Endothelial cell of hepatic sinusoid (primary cell): ENCODE data around the gene LONP2.
"Not testable (repeated sequence)": the region's sequence is repeated elsewhere in the genome, so short reads cannot be mapped to it uniquely, and the experiment has no call there.

Experiments used
- in situ Hi-C: cut with HindIII; loops from 2 replicates; pipeline ENCODE4 v1.10.0; 2017; ENCODE audit warnings: low sequenced_read_pairs

The LONP2 gene

DNA sequence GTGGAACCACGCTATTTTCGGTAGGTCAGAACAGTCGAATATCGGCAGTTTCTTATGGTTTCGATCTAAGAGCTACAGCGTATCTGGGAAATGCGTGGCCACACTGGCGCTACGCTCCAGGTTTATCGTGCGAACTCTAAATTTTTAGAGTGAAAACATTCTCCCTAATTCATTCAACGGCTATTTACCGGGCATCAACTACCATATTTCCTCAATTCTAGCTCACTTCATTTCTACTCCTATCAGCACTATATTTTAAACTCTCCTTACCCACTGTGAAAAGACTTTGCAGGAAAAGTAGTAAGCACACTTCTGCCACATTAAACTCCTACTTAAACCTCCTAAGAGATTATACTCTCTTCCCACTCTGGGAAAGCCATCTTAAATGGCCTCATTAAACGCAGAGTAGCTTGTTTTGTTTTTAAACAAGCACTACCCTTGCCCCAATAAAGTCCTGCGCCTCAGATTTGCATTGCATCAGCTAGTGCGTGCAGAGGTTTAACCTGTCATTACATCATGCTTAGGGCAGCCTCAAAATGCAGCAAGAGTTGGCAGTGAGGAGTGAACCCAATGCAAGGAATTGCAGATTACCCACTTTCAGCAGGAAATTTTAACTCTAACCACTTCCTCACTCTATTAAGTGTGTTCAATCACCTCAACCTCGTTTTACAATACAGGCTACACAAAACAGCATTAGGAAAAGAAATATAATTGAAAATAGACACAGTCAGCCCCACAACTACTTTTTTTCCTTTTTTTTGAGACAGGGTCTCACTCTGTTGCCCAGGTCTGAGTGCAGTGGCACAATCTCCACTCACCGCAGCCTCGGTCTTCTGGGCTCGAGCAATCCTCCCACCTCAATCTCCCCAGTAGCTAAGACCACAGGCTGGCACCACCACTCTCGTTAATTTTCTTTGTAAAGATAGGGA is 122.3 kb downstream of the LONP2 start:
- in situ Hi-C loops = no loop called here

GRCh38 chr16:48367441-48368049 is 123.4 kb downstream of the LONP2 start:
- in situ Hi-C loops = no loop called here

- in situ Hi-C loops = no loop called here
Measured at GRCh38 chr16:48369765-48370164, 125.7 kb downstream of the LONP2 start.

DNA sequence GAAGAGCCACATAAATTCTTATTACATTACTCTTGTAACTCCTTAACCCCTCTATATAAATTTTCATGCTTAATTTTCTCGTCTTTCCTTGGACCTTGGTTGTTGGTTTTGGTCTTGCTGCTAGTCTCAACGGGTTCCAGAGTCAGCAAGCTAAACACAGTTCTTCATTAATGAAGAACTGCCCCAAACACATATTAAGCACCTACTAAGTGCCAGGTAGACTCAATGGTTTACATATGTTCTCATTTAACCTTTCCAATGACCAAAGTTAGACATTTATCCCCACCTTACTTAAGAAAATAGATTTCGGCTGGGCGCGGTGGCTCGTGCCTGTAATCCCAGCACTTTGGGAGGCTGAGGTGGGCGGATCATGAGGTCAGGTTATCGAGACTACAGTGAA is 126.1 kb downstream of the LONP2 start:
- in situ Hi-C loops = no loop called here

GRCh38 chr16:48370668-48371392 is 126.7 kb downstream of the LONP2 start:
- in situ Hi-C loops = not testable (repeated sequence)

DNA sequence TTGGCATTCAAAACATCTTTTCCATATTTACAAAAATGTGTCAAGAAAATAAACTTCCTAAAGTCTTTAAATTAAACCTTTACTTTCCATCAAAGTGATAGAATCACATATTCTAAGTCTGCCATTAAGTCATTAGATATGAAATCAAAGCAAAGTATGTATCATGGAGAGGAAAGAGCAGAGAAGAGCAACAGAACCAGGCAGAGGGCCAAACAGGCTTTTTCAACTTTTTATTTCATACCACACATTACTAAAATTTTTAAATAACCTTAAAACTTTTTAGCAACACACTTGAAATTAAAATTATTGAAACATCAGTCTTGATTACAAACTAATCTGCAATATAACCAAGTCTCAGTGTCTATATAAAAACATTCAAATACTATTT is 127.3 kb downstream of the LONP2 start:
- in situ Hi-C loops = no loop called here

- in situ Hi-C loops = no loop called here
Measured at GRCh38 chr16:48372744-48373143, 128.6 kb downstream of the LONP2 start.

- in situ Hi-C loops = no loop called here
Measured at GRCh38 chr16:48373258-48374029, 129.3 kb downstream of the LONP2 start.

DNA sequence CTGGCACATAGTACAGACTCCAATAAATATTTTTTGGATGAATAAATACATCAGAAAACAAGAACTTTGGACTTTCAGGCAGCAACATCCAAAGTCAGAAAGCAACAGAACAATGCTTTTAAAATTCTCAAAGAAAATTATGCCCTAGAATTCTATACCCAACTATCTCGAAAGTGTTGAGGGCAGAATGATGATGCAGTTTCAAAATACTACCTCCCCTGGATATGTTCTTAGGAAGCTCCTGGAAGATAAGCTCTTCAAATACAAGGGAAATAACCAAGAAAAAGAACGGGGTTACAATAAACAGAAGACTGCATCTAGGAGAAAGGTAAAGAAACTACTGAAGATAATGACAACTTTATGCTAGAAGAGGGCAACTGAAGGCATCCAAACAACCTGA is 130.2 kb downstream of the LONP2 start:
- in situ Hi-C loops = no loop called here

GRCh38 chr16:48377301-48377700 is 133.2 kb downstream of the LONP2 start:
- in situ Hi-C loops = not testable (repeated sequence)

- in situ Hi-C loops = no loop called here
Measured at GRCh38 chr16:48378276-48378675, 134.2 kb downstream of the LONP2 start.

GRCh38 chr16:48378836-48379235 is 134.7 kb downstream of the LONP2 start:
- in situ Hi-C loops = no loop called here

- in situ Hi-C loops = no loop called here
Measured at GRCh38 chr16:48381201-48381600, 137.1 kb downstream of the LONP2 start.

DNA sequence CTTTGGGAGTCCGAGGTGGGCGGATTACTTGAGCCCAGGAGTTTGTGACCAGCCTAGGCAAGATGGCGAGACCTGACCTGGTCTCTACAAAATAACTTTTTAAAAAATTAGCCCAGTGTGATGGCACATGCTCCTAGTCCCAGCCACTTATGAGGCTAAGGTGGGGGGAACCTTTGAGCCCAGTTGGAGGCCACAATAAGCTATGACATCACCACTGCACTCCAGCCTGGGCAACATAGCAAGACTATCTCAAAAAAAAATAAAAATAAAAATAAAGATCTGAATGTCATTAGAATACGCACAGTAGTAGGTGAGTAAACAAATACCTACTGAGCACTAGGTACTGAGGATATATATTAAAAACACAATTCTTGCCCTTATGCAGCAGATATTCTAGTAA is 138.0 kb downstream of the LONP2 start:
- in situ Hi-C loops = no loop called here

DNA sequence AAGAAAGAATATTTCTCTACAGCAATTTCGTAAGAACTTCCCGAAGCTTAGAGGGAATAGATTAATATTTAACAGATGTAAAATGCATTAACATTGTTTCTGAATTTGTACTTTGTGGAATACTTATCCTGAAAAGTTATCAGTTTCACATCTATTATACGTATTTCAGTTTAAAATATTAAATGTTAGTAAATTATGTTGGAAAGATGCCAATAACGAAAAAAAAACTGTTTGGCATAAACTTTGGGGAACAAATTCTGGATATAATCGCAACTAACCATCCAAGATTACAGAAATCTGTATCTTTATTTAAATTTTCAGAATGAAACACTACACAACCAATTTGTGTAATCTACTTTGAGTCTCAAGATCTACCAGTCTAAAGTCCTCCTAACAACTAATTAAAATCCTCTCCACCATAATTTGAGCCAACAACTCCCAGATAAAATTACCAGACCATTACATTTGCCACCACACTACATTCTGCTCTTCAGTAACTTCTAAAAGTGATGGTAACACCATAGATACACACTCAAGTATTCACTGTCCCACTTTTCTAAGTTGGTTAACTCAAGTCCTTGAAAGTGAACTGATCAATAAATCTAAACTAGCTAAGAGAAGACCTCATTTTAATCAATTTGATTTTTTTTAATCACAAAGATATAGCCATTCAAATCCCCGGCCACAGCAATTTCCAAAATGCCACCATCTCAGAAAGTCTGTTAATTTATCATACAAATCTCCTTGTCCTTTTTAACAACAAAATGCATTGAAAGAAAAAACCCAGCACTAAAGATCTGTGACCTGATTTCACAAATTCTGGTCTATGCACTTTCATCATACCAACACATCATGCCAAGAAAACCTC is 139.1 kb downstream of the LONP2 start:
- in situ Hi-C loops = no loop called here

- in situ Hi-C loops = no loop called here
Measured at GRCh38 chr16:48383877-48384519, 139.9 kb downstream of the LONP2 start.

DNA sequence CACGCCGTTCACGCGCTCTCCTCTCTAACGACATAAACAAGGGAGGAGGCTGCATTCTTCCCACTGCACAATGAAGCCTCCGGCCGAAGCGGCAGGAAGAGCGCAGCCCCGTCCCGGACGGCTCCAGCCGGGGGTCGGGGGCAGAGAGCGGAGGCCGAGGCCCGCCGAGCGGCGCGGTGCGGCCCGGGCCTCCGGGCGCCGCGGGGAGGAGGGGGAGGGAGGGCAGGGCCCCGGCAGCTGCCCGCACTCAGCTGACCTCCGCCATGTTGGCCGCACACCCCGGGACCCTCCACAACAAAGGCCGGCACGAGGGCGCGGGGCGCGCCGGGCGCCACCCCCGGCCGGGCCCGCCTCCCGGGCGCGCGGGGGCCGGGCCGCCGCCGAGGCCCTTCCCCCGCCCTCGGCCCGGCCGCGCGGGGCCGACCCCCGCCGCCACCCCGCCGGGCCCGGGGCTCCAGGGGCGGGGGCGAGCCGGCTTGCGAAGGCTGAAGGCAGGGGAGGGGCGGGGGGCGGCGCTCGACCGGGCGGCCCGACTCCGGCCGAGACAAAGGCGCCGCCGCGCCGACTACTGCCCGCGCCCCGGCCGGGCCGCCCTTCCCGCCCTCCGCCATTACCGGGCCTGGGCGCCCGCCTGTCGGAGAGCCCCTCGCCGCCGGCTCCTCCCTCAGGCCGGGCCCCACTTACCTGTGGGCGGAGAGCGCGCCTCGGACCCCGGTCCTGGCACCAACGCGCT is 140.6 kb downstream of the LONP2 start:
- in situ Hi-C loops = loop anchor here (5.0 kb wide), 1 partner anchor 63 kb away; no protein-coding TSS in a partner anchor

DNA sequence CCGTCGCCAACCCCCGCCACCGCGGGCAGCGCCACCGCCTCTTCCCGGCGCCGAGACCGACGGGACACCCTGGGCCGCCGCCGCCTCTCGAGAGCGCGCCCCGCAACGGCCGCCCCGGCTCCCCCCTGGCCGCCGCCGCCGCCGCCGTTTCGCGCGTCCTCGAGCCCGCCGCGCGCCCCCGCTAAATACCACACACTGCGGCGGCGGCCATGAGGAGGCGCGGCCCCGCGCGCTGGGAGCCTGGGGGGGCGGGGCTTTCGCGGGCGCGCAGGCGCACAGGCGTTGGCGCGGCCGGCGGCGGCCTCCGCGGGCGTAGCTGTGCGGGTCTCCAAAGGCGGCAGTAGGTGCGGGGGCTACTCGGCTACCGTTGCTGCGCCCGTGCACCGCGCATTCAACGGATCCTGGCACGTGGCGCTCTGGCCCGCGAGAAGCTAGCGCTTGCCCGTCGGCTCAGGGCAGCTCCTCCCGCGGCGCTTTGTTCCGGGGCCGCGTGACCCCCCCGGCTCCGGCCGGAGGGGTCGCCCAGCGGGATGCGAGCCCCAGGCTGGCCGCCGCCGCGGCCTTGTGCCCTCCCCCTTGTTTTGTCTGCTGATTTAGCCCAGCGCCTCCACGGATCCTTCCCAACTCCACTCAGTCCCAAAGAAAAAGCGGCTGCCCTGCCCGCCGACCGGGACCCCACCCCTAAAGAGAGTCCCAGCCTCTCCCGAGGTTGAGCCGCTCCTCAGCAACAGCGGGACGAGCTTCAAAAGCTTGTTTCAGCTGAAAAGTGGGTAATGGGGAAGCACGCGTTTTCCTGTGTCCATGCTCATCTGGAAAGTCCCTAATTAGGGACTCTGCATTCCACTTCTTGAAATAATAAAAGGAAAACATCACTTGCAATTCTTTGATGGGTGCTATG is 141.4 kb downstream of the LONP2 start, which contains the start of gene SIAH1:
Gene SIAH1 (minus strand): TSS at position 161 of the 898 bp plus-strand sequence. CDS start 22,985 bp downstream, outside the sequence.
- in situ Hi-C loops = loop anchor here (5.0 kb wide), 1 partner anchor 62 kb away; no protein-coding TSS in a partner anchor
